ENCODE measurements around the gene ABCA2.

ABCA2 gene

GRCh38 chr9:136994888-136995230, 33.2 kb downstream of the ABCA2 start:
- no peak for DNase-seq

- no peak for DNase-seq
These were observed 33.7 kb downstream of the ABCA2 start for GRCh38 chr9:136994180-136994887.

GRCh38 chr9:136992819-136993369, 35.1 kb downstream of the ABCA2 start:
- no peak for DNase-seq

GRCh38 chr9:136991993-136992818, 35.8 kb downstream of the ABCA2 start, which contains the start of gene PAXX:
TSS of gene PAXX (plus strand) at chr9:136992422. CDS start at chr9:136992444, 22 bp downstream.
- DNase-seq, result peak; percentile 93

- DNase-seq, result no peak
These were observed 37.7 kb downstream of the ABCA2 start for GRCh38 chr9:136990242-136990911.

GRCh38 chr9:136988872-136989271, 39.2 kb downstream of the ABCA2 start:
- no peak for DNase-seq

- no peak for DNase-seq
These were observed 42.2 kb downstream of the ABCA2 start for GRCh38 chr9:136985853-136986252.

GRCh38 chr9:136985027-136985602, 42.9 kb downstream of the ABCA2 start:
- DNase-seq, result no peak

GRCh38 chr9:136984464-136985026, 43.5 kb downstream of the ABCA2 start:
- no peak for DNase-seq

- no peak for DNase-seq
These were observed 44.3 kb downstream of the ABCA2 start for GRCh38 chr9:136983656-136984314.

GRCh38 chr9:136983167-136983566, 44.9 kb downstream of the ABCA2 start:
- DNase-seq, result no peak

- no peak for DNase-seq
These were observed 45.6 kb downstream of the ABCA2 start, which contains the start of gene LCNL1 for GRCh38 chr9:136982232-136983051. TSS of gene LCNL1 (plus strand) at chr9:136982993. CDS start at chr9:136983587, 594 bp downstream.

- no peak for DNase-seq
These were observed 46.3 kb downstream of the ABCA2 start for GRCh38 chr9:136981588-136982231.

GRCh38 chr9:136980669-136981478, 47.2 kb downstream of the ABCA2 start:
- DNase-seq, result no peak

- no peak for DNase-seq
These were observed 48.1 kb downstream of the ABCA2 start for GRCh38 chr9:136979769-136980587.

GRCh38 chr9:136978865-136979544, 49.0 kb downstream of the ABCA2 start:
- DNase-seq, result no peak

- DNase-seq, result peak; percentile 70 to 75
These were observed 49.8 kb downstream of the ABCA2 start for GRCh38 chr9:136978073-136978864.
